SK-N-MC (cell line): ENCODE measurements around the gene ZC3H12A.

ENCODE experiments used
- EZH2 ChIP-seq: fragments of 200-600 bp; sonication (generic); IDR thresholded peaks from one replicate; pipeline ENCODE4 v1.6.1; 2017; ENCODE audit warnings: antibody characterized with exemption
- FOXP2 ChIP-seq: optimal IDR thresholded peaks from 2 replicates; pipeline ENCODE3; 2011; ENCODE audit warnings: mild to moderate bottlenecking, moderate library complexity; ENCODE audit not compliant: insufficient read depth; ENCODE audit errors: extremely low read length, control extremely low read depth
- POLR2AphosphoS5 ChIP-seq: IDR thresholded peaks from 2 replicates; pipeline ENCODE4 v1.6.1; 2012; ENCODE audit warnings: mild to moderate bottlenecking, low read depth, low read length, borderline replicate concordance

DNA sequence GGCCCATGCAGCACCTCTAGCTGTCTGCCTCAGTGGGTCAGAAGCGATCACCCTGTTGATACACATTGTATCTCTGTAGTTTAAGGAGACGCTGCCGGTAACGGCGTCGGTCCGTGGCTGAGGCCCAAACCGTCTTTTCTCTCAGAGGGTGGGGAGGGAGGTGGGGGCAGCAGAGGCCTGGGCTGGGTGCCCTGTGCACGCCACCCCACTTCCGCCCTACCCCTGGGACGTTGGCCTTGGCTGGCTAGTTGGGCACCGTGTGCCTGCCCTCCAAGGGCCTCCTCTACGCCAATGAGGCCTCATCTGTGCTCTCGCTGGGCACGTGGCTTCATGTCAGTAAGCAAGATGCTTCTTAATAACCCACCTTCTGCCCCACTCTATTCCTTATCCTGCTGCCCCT lies 9.4 kb downstream of the ZC3H12A start:
- TF ChIP-seq EZH2 = no peak
- TF ChIP-seq POLR2AphosphoS5 = no peak
- no peak for TF ChIP-seq FOXP2
